ENCODE results near the gene ATXN1. TPM values are rescaled to one million over a fixed set of nuclear protein-coding genes. Genes with fewer than 3 reads are reported as not detected.

The ATXN1 gene
- total RNA-seq, 1 donor from 2014 or later: 23.7 TPM

GRCh38 chr6:16764188-16764950, 3.1 kb upstream of the ATXN1 start:
- no peak for DNase-seq (ENCODE audit: extremely low read depth, low read depth, low spot score)

GRCh38 chr6:16762550-16763477, 1.6 kb upstream of the ATXN1 start:
- DNase-seq (ENCODE audit: extremely low read depth, low read depth, low spot score): peak; percentile 73

DNA sequence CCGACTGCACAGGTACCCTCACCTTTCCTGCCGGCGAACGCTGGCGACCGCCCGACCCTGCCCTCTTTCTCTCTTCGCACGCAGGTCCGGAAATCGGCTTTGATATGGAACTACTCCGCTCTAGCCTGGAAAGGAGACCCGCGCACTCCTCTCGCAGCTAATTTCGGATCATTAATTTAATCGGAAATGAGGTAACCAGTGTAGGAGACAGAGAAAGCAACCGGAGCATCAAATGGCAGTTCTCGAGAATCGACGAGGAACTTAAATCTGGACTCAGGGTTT, 949 bp upstream of the ATXN1 start:
- DNase-seq (ENCODE audit: extremely low read depth, low read depth, low spot score): no peak

DNA sequence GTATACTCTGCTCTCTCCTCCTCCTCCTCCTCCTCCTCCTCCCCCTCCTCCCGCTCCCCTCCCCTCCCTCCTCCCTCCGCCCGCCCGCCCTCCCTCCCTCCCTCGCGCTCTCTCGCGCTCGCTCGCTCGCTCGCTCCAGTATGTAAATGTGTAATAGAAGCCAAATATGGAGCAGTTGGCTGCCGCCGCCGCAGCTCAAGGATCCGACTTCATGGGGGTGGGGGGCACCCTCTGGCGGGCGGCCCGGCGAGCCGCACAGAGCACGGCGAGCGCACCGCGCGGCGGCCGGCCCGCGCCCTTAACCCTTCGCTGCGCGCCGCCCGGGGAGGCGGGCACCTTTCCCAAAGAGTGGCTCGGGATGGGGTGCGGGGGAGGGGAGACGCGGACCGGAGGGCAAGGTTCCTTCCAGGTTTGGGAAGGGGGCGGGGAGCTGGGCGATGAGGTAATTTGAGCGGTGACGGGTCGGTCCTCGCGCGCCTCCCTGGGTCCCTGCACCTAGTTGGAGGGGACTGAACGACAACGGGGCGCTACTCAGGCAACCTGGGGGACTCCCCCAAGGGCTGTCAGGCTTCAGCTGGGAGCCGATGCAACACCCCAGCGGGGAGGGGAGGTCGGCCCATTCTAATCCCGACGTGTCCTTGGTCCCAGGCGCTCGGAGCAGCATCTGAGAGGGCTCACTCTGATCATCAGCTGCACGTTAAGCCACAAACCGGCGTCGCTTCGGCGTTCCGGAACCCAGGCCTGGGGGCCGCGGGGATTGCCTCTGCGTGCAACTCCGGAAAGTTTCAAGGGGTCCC, 409 bp upstream of the ATXN1 start:
- DNase-seq (ENCODE audit: extremely low read depth, low read depth, low spot score): no peak

DNA sequence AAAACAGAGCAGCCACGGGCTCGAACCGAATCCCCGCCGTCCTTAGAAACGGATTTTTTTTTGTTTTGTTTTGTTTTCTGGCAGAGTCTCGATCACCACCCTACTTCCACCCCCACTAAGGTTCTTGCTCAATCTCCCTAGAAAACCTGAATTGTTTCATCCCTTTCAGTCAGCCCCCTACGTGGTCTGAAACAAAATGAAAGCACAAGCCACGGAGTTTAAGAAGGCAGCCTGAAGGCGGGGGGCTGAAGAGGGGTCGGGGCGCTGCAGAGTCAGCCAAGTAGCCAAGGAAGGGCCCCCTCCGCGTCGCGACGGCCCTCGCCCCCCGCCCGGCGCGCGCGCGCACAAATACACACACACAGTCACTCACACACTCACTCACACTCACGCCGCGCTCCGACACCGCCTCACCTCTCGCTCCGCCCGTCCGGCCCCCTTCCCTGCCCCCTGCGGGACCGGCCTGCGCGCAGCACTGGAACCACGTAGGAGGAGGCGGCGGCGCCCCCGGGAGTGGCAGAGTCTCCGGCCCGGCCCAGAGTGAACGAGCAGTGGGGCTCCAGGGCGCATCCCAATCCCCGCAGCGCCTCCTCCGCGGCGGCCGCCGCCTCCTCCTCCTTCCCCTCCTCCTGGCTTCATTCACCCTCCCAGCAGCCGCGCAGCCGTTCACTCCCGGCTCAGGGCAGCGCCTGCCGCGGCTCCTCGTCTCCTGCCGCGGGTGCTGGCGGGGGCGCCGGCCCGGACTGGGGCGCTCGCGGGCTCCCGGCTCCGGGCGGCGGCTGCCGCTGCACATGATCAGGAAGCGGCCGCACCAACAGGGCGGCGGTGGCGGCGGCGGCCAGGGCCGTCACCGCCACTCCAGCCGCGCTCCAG, 1.4 kb downstream of the ATXN1 start:
- no peak for DNase-seq (ENCODE audit: extremely low read depth, low read depth, low spot score)

- DNase-seq (ENCODE audit: extremely low read depth, low read depth, low spot score): no peak
Observed at GRCh38 chr6:16759181-16759645, 2.0 kb downstream of the ATXN1 start.

GRCh38 chr6:16758163-16758975, 2.9 kb downstream of the ATXN1 start:
- no peak for DNase-seq (ENCODE audit: extremely low read depth, low read depth, low spot score)

GRCh38 chr6:16757332-16757731, 3.9 kb downstream of the ATXN1 start:
- no peak for DNase-seq (ENCODE audit: extremely low read depth, low read depth, low spot score)

GRCh38 chr6:16756660-16757255, 4.5 kb downstream of the ATXN1 start:
- DNase-seq (ENCODE audit: extremely low read depth, low read depth, low spot score): no peak

DNA sequence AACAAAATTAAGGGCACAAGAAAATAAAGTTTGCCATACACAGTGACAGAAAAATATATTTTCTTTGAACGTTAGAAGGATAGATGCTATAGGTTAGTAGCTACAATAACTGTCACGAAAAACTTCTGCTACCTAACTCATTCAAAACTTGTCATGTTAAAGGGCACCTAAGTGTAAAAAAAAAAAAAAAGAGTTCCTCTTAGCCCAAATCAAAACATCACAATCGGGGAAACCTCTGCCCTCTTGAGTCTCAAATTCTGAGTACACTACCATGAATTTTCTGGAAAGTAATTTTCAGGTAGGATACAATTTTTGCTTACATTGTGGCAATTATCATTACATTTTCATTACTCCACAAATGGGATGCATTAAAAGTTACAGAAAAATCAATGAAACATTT, 5.7 kb downstream of the ATXN1 start:
- no peak for DNase-seq (ENCODE audit: extremely low read depth, low read depth, low spot score)

DNA sequence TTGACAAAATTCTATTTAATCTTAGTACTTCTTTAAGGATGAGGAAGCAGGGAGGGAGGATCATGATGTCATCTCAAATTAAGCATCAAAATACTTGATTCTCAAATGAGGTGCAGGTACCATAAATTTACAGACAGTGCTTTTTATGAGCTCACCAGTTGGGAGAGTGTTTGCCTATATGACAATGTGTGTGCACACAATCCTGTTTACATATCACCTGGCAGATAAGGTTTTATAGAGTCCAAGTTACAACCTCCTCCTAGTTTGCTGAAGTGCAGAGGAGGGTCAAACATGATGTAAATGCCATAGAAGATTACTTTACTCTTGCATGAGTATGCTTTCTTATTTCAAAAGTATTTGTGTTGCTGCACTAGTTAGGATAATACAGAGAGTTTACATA, 6.4 kb downstream of the ATXN1 start:
- no peak for DNase-seq (ENCODE audit: extremely low read depth, low read depth, low spot score)

DNA sequence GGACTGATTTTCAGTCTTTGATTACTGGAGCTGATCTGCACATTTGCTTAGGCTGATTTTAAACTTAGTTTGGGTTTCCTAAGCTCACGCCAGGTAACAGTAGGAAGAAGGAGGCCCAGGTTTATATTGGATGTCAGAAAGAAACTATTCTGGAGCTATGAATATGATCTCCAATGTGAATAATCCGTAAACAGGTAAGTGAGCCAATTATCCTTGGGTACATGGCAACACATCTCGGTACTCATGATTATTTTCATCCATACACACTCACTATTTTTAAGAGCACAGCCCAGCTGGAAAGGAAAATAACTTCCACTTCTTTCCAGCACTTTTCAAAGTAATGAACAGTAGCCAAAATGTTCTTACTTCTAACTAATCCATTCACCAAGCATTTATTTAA, 7.0 kb downstream of the ATXN1 start:
- DNase-seq (ENCODE audit: extremely low read depth, low read depth, low spot score): no peak

DNA sequence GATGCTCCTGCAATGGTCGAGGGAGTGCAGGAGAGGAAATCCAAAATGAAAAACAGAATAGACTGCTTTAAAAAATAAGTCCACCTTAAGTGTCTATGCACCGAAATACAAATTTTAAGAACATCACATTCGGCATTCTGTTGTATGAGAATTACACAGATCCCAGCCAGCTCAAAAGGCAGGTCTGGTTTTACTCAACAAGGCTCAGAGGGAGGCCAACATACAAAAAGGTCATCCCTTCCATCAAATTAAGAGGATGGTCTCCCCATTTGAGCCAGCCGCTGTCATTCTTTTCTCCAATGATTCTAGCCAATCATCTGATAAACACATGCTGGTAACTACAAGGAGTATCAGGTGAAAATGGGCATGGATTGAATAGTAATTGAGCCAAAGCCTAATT, 7.9 kb downstream of the ATXN1 start:
- DNase-seq (ENCODE audit: extremely low read depth, low read depth, low spot score): no peak

GRCh38 chr6:16752206-16752866, 8.9 kb downstream of the ATXN1 start:
- no peak for DNase-seq (ENCODE audit: extremely low read depth, low read depth, low spot score)

GRCh38 chr6:16751251-16751946, 9.9 kb downstream of the ATXN1 start:
- DNase-seq (ENCODE audit: extremely low read depth, low read depth, low spot score): no peak

- DNase-seq (ENCODE audit: extremely low read depth, low read depth, low spot score): no peak
Observed at GRCh38 chr6:16750566-16750965, 10.7 kb downstream of the ATXN1 start.

DNA sequence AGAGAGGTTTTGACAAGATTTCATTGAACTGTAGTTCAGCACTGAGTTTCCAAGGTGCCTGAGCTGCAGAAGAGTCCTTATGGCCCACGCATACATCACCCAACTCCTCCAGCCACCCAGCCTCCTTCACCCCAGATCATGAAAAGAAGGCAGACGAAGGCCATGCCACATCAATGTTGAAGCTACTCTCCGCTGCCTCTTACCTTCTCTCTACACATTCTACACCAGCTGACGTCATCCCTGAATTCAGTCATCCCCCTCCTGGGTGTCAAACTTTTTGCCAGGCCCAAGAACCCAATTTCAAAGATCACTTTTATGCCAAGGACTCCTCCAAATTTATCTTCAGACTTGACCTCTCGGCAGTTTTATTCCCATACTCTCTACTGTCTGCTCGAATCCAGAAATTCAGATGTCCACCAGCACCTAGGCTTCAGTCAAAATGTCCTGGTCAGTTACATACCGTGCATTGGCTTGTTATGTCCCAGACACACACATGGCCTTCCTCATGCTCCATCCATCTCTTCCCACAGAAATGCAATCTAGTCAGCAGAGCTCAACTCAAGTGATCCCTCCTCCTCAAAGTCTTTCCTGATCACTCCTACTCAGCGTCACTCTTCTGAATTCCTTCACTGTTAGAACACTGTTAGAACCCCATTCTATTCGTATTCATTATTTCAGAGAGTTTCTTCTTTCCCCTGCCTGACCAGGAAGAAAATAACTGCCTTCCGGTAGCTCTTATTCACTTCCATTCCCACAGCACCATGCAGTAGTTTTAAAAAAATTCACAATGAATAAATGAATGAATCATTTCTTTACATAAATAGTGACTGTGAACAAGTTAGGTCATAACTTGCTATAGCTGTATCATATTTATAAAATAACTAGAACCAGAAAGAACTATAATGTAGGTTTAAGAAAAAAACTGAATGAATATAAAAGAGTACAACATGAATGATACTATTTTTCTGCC, 11.5 kb downstream of the ATXN1 start:
- no peak for DNase-seq (ENCODE audit: extremely low read depth, low read depth, low spot score)
